Breast epithelium (tissue), 4 donors: ENCODE measurements around the gene PDGFD. TPM values are rescaled to one million over a fixed set of nuclear protein-coding genes. Genes with fewer than 3 reads are reported as not detected.

Experiments
- DNase-seq, 2 donors: peaks; one replicate each; pipeline ENCODE4 v3.0.0-alpha.2; 2019; ENCODE audit warnings: low spot score in 2 of 2
- H3K27ac ChIP-seq, 2 donors: fragments of 200-600 bp; sonication (generic) in 1 of 2; one replicate each; pipeline ENCODE4 v1.5.1; 2016 to 2019; ENCODE audit warnings: mild to moderate bottlenecking in 1 of 2
- H3K27me3 ChIP-seq, 2 donors: fragments of 200-600 bp; sonication (generic) in 1 of 2; one replicate each; pipeline versions ENCODE4 v1.5.1 to v1.6.0; 2017 to 2019; ENCODE audit warnings: control low read depth in 1 of 2, mild to moderate bottlenecking in 1 of 2
- H3K36me3 ChIP-seq: fragments of 200-600 bp; one replicate; pipeline ENCODE4 v1.5.1; 2019
- H3K4me1 ChIP-seq, 2 donors: fragments of 200-600 bp; sonication (generic); one replicate each; pipeline ENCODE4 v1.5.1; 2016 to 2019; ENCODE audit warnings: control low read depth in 1 of 2
- H3K4me3 ChIP-seq, 3 donors: fragments of 200-600 bp; sonication (generic); 1 replicate in 2 of 3; 2 replicates in 1 of 3; pipeline ENCODE4 v1.5.1; 2016 to 2019; ENCODE audit warnings: mild to moderate bottlenecking in 3 of 3, moderate library complexity in 2 of 3
- H3K9me3 ChIP-seq, 2 donors: fragments of 200-600 bp; sonication (generic) in 1 of 2; one replicate each; pipeline ENCODE4 v1.5.1; 2016 to 2019; ENCODE audit warnings: control low read depth in 1 of 2
- CTCF ChIP-seq, 3 donors: fragments of 450-650 bp; IDR thresholded peaks; one replicate each; pipeline ENCODE4 v1.5.1; 2016 to 2017; ENCODE audit warnings: antibody characterized with exemption in 3 of 3, mild to moderate bottlenecking in 3 of 3, moderate library complexity in 3 of 3
- POLR2A ChIP-seq: fragments of 450-650 bp; IDR thresholded peaks from one replicate; pipeline ENCODE4 v1.6.1; 2016; ENCODE audit warnings: antibody characterized with exemption, mild to moderate bottlenecking, moderate library complexity
- POLR2AphosphoS5 ChIP-seq, 3 donors: sonication (generic); formaldehyde crosslinking; IDR thresholded peaks; one replicate each; pipeline ENCODE4 v1.6.1; 2017; ENCODE audit warnings: antibody characterized with exemption in 3 of 3
- intact Hi-C: fragments of 100-400 bp; cut with DNase I; formaldehyde crosslinking; loops from one replicate; pipeline ENCODE4 v1.15.1; 2023; ENCODE audit warnings: low total_unique reads
- total RNA-seq, 3 donors: library from RNA; depleted of rRNA; stranded (reverse); fragments of >200 nt; gene quantifications; one replicate each; pipeline ENCODE4 v1.1.0, GENCODE V29; 2016

Gene PDGFD
- total RNA-seq, 3 donors from 2014 or later, result 21.8 to 76.0 (median 53.1) TPM

GRCh38 chr11:104001561-104002056 is 162.3 kb downstream of the PDGFD start:
- TF ChIP-seq CTCF (IDR thresholded peaks at IDR 0.05) (no peak), POLR2AphosphoS5 (IDR thresholded peaks at IDR 0.05) (no peak), POLR2A (no peak)

DNA sequence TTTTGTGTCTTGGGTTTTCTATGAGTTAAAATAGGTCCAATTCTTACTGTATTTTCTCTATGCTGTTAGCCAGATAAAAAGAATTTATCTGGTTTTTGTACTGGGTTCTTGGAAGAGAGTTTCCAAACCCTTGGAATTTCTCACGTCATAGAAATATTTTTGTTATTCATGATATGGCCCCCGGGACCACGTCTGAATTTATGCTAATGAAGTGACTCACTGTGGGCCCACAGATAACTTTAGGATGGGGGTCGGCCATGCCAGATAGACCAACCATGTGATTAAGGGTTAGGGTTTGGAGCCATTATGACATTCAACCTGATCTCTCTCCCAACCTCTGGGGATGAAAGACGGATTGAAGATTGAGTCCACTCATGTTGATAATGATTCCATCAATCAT is 163.1 kb downstream of the PDGFD start:
- no peak overlapping the region for H3K27ac ChIP-seq
- H3K4me3 ChIP-seq, result no peak overlapping the region
- H3K4me1 ChIP-seq, result no peaks in the 10 kb centered on the region
- no peaks in the 10 kb centered on the region for H3K27me3 ChIP-seq
- no peak for TF ChIP-seq POLR2A
- TF ChIP-seq CTCF (IDR thresholded peaks at IDR 0.05), result no peak
- TF ChIP-seq POLR2AphosphoS5 (IDR thresholded peaks at IDR 0.05), result no peak
- no peak for DNase-seq
- H3K36me3 ChIP-seq, result no peaks in the 10 kb centered on the region
- intact Hi-C loops, result no loop called here
- no peaks in the 10 kb centered on the region for H3K9me3 ChIP-seq

More at GRCh38 chr11:104001561-104002056, 162.3 kb downstream of the PDGFD start:
- no peak for DNase-seq
- Histone ChIP-seq H3K27me3 (no peaks in the 10 kb centered on the region), H3K36me3 (no peaks in the 10 kb centered on the region), H3K27ac (no peak overlapping the region), H3K4me3 (no peak overlapping the region), H3K4me1 (no peaks in the 10 kb centered on the region), H3K9me3 (no peaks in the 10 kb centered on the region)
- intact Hi-C loops, result no loop called here

DNA sequence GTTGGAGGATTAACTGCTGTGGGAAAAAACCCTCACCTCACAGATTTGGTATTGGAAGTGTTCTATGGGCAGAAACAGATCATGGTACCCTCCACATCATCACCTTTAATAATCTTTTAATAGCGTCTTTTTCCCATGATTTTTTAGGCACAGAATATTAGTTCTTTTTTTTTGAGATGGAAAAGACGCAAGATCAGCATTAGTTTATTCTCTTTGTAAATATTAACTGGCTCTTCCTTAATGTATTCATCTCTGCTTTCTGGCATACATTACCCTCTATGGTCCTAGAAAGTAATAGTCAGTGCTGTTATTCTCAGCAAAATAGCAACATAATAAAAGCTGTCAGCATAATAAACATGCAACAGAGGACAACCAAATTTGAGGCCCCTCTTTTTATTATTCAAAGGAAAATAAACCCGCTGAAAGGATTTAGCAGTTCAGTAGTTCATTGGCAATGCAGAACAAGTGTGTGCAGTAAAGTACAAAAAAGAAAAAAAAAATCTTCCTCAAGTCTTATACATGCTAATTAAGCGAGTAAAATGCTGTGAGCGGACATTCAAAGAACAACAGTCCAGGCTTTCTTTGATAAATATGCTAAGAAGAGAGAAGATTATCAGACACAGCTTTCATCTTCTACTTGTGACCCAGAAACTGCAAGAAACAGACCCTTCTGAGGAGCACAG is 165.0 kb downstream of the PDGFD start:
- Histone ChIP-seq H3K4me3 (no peak overlapping the region), H3K4me1 (no peaks in the 10 kb centered on the region), H3K9me3 (no peaks in the 10 kb centered on the region), H3K27ac (no peak overlapping the region), H3K27me3 (no peaks in the 10 kb centered on the region), H3K36me3 (no peaks in the 10 kb centered on the region)
- no peak for DNase-seq
- intact Hi-C loops, result no loop called here
- TF ChIP-seq POLR2AphosphoS5 (IDR thresholded peaks at IDR 0.05), result no peak

GRCh38 chr11:103997082-103997481 is 166.9 kb downstream of the PDGFD start:
- intact Hi-C loops, result no loop called here

DNA sequence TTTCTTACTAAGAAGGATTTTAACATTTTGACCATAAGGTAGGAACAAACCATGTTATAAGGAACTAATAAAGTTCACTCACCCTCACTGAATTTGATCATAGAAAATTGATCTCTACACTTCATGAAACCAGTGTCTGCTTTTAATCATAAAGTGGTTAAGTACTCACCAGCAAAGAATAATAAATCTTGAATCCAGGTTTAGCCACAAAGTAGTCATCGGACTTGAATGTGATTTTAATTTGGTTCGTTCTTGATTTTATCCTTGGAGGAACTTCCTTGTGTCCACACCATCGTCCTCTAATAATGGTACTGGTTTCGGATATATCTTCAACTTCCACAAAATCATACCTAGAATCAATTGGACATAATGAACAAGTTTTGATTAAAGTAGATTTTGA is 168.1 kb downstream of the PDGFD start:
- H3K4me3 ChIP-seq, result no peak overlapping the region
- no peaks in the 10 kb centered on the region for H3K9me3 ChIP-seq
- no peaks in the 10 kb centered on the region for H3K4me1 ChIP-seq
- no peak overlapping the region for H3K27ac ChIP-seq
- no peaks in the 10 kb centered on the region for H3K27me3 ChIP-seq
- DNase-seq, result no peak
- TF ChIP-seq POLR2A (no peak), CTCF (IDR thresholded peaks at IDR 0.05) (no peak), POLR2AphosphoS5 (IDR thresholded peaks at IDR 0.05) (no peak)
- H3K36me3 ChIP-seq, result no peaks in the 10 kb centered on the region
- intact Hi-C loops, result no loop called here

More at GRCh38 chr11:103997082-103997481, 166.9 kb downstream of the PDGFD start:
- TF ChIP-seq CTCF (IDR thresholded peaks at IDR 0.05), result no peak
- H3K27ac ChIP-seq, result no peak overlapping the region
- no peaks in the 10 kb centered on the region for H3K27me3 ChIP-seq
- H3K9me3 ChIP-seq, result no peaks in the 10 kb centered on the region
- H3K4me3 ChIP-seq, result no peak overlapping the region
- H3K4me1 ChIP-seq, result no peaks in the 10 kb centered on the region
- DNase-seq, result no peak
- no peaks in the 10 kb centered on the region for H3K36me3 ChIP-seq
